Smooth muscle cell (in vitro differentiated cells): ENCODE measurements around the gene MANSC4. TPM values are rescaled to one million over a fixed set of nuclear protein-coding genes. Genes with fewer than 3 reads are reported as not detected.
"Not testable (repeated sequence)": the region's sequence is repeated elsewhere in the genome, so short reads cannot be mapped to it uniquely, and the experiment has no call there.

ENCODE experiments used
- DNase-seq: peaks from one replicate; lab custom pipeline; 2025; ENCODE audit not compliant: unreplicated experiment; lab: John Stamatoyannopoulos, UW
- H2AFZ ChIP-seq: fragments of 200-600 bp; sonication (generic); 2 replicates; pipeline ENCODE4 v1.6.0; 2016; ENCODE audit warnings: antibody characterized with exemption, low read depth, mild to moderate bottlenecking
- H3F3A ChIP-seq: fragments of 200-600 bp; sonication (generic); 2 replicates; pipeline ENCODE4 v1.6.0; 2017; ENCODE audit warnings: antibody characterized with exemption, low read depth
- H3K27ac ChIP-seq: fragments of 200-600 bp; sonication (generic); 2 replicates; pipeline ENCODE4 v1.5.1; 2016; ENCODE audit warnings: low read depth, mild to moderate bottlenecking
- H3K27me3 ChIP-seq: fragments of 200-600 bp; sonication (generic); 2 replicates; pipeline ENCODE4 v1.6.1; 2016; ENCODE audit warnings: low read depth, mild to moderate bottlenecking
- H3K36me3 ChIP-seq: fragments of 200-600 bp; sonication (generic); 2 replicates; pipeline ENCODE4 v1.5.1; 2016; ENCODE audit warnings: low read depth
- H3K4me1 ChIP-seq: fragments of 200-600 bp; sonication (generic); 2 replicates; pipeline ENCODE4 v1.5.1; 2016; ENCODE audit warnings: low read depth
- H3K4me2 ChIP-seq: fragments of 200-600 bp; sonication (generic); 2 replicates; pipeline ENCODE4 v1.6.0; 2016; ENCODE audit warnings: mild to moderate bottlenecking
- H3K4me3 ChIP-seq: fragments of 200-600 bp; sonication (generic); 2 replicates; pipeline ENCODE4 v1.5.1; 2016; ENCODE audit warnings: mild to moderate bottlenecking
- H3K79me2 ChIP-seq: fragments of 200-600 bp; sonication (generic); 2 replicates; pipeline ENCODE4 v1.6.0; 2016; ENCODE audit warnings: low read depth, mild to moderate bottlenecking
- H3K9ac ChIP-seq: fragments of 200-600 bp; sonication (generic); 2 replicates; pipeline ENCODE4 v1.6.0; 2016; ENCODE audit warnings: low read depth
- H3K9me3 ChIP-seq: fragments of 200-600 bp; sonication (generic); replicated peaks from 2 replicates; pipeline ENCODE4 v1.5.1; 2016; ENCODE audit warnings: low read depth
- H4K20me1 ChIP-seq: fragments of 200-600 bp; sonication (generic); 2 replicates; pipeline ENCODE4 v1.6.0; 2016; ENCODE audit warnings: low read depth
- CTCF ChIP-seq: fragments of 200-600 bp; sonication (generic); IDR thresholded peaks from 2 replicates; pipeline ENCODE4 v1.5.1; 2017; ENCODE audit warnings: borderline replicate concordance, mild to moderate bottlenecking, antibody characterized with exemption; ENCODE audit not compliant: insufficient read depth, poor library complexity, severe bottlenecking
- WGBS: methylation state at CpG from one replicate; pipeline ENCODE4 v1.1.7; 2016; ENCODE audit warnings: low lambda C conversion rate; 5-methylcytosine and 5-hydroxymethylcytosine counted together
- polyA plus RNA-seq: library from polyadenylated mRNA; unstranded; fragments of >200 nt; fragmentation: Nextera tagmentation; extraction: Ambion mirVana; gene quantifications from 2 replicates; pipeline ENCODE4 v1.2.1, GENCODE V29; 2016
- total RNA-seq: library from RNA; depleted of rRNA; stranded (reverse); fragments of >200 nt; gene quantifications from 2 replicates; pipeline ENCODE4 v1.2.3, GENCODE V29; 2014

Gene MANSC4
- total and polyA plus RNA-seq, 2 experiments from 2014 or later = 0.47 to 2.9 TPM

DNA sequence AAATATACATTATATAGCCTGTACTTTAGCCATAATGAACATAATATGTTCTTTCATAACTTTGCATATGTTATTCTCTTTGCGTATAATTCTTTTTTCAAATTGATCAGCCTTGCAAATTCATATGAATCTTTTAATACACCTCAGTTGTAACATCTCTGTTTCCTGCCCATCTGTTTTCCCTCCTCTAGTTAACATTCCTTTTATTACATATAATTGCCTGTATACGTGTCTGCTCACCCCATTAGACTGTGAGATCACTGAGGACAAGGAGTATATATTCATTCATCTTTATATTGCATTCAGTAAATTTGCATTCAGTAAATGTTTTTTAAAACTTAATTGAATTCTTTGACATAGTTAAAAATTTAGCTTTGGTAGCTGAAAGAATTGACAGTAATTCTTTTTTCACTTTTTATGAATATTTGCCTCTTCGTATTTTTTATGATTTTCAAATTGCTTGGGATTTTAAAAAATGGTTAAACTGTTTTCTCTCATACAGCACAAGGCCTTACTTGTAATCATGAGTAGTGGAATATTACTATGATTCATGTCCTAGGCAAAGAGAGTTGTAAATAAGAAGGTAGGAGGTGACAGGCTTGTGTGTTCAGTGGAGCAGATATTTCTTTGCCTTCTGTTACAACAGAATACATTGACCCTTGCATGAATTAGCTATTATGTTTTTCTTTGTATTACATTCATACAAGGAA, 32.8 kb downstream of the MANSC4 start:
- Histone ChIP-seq H3K36me3 (peaks cover 6% of the 10 kb centered on the region), H3K4me2 (no peak overlapping the region), H3F3A (no peaks in the 10 kb centered on the region), H3K79me2 (no peaks in the 10 kb centered on the region), H3K9me3 (no peaks in the 10 kb centered on the region), H4K20me1 (no peaks in the 10 kb centered on the region), H3K4me3 (no peak overlapping the region), H3K9ac (no peak overlapping the region), H3K4me1 (no peaks in the 10 kb centered on the region), H2AFZ (no peak overlapping the region), H3K27ac (peak overlapping the region; percentile 27), H3K27me3 (no peaks in the 10 kb centered on the region)
- no peak for TF ChIP-seq CTCF
- DNase-seq = no peak
- WGBS = 86% methylated on average over 3 of the region's 3 CpGs

DNA sequence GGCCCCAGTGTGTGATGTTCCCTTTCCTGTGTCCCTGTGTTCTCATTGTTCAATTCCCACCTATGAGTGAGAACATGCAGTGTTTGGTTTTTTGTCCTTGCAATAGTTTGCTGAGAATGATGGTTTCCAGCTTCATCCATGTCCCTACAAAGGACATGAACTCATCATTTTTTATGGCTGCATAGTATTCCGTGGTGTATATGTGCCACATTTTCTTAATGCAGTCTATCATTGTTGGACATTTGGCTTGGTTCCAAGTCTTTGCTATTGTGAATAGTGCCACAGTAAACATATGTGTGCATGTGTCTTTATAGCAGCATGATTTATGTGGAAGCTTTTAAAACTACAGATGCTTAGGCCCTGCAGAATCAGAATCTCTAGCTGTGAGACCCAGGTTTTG, 34.3 kb downstream of the MANSC4 start:
- not testable (repeated sequence) for H4K20me1 ChIP-seq, H3K27me3 ChIP-seq, H2AFZ ChIP-seq, H3K4me1 ChIP-seq, H3F3A ChIP-seq, H3K4me3 ChIP-seq, DNase-seq, H3K79me2 ChIP-seq, H3K9me3 ChIP-seq, H3K4me2 ChIP-seq, H3K36me3 ChIP-seq, H3K9ac ChIP-seq, H3K27ac ChIP-seq
- 94% methylated on average over 1 of the region's 1 CpG for WGBS

DNA sequence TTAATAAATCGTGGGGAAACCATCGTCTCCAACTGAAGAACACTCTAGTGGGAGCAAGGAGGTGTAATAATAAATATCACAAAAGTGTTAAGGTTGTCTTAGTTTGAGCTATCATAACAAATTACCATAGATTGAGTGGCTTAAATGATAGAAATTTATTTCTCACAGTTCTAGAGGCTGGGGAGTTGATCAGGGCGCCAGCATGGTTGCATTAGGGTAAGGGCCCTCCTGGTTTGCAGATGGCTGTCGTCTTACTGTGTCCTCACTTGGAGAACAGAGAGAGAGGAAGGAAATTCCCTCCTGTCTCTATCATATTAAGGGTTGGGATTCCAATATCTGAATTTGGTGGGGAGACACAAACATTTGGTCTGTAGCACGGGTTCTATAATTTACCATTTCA, 36.4 kb downstream of the MANSC4 start:
- no peak overlapping the region for H3K9ac ChIP-seq
- no peaks in the 10 kb centered on the region for H3K4me1 ChIP-seq
- no peaks in the 10 kb centered on the region for H3K79me2 ChIP-seq
- no peaks in the 10 kb centered on the region for H3F3A ChIP-seq
- no peak for DNase-seq
- no peaks in the 10 kb centered on the region for H3K27me3 ChIP-seq
- no peak overlapping the region for H2AFZ ChIP-seq
- no peaks in the 10 kb centered on the region for H3K9me3 ChIP-seq
- H3K4me3 ChIP-seq = no peak overlapping the region
- H3K27ac ChIP-seq = no peak overlapping the region
- TF ChIP-seq CTCF = no peak
- H3K4me2 ChIP-seq = no peak overlapping the region
- peaks cover 6% of the 10 kb centered on the region for H3K36me3 ChIP-seq
- no peaks in the 10 kb centered on the region for H4K20me1 ChIP-seq
- WGBS = 97% methylated on average over 5 of the region's 5 CpGs

GRCh38 chr12:27734321-27734720, 45.7 kb downstream of the MANSC4 start:
- not testable (repeated sequence) for H3K4me1 ChIP-seq, H3K4me2 ChIP-seq, H3K27ac ChIP-seq, H3K9me3 ChIP-seq, H4K20me1 ChIP-seq, H2AFZ ChIP-seq, H3F3A ChIP-seq, H3K27me3 ChIP-seq, H3K9ac ChIP-seq, DNase-seq, H3K4me3 ChIP-seq
- Histone ChIP-seq H3K36me3 (peaks cover 13% of the 10 kb centered on the region), H3K79me2 (peaks cover 26% of the 10 kb centered on the region)
- 98% methylated on average over 9 of the region's 9 CpGs for WGBS
